AG09319 (cell line): ENCODE measurements around the gene CLDN8.

Experiments used
- DNase-seq: peaks from one replicate; pipeline ENCODE4 v3.0.0-alpha.2; 2010; ENCODE audit warnings: low read depth; ENCODE audit errors: extremely low read depth
- CTCF ChIP-seq: IDR thresholded peaks from 2 replicates; pipeline ENCODE4 v1.5.1; 2011; ENCODE audit warnings: low read depth, mild to moderate bottlenecking, inconsistent platforms, low read length, moderate library complexity

The CLDN8 gene

GRCh38 chr21:30232011-30232410, 16.1 kb upstream of the CLDN8 start:
- TF ChIP-seq CTCF = no peak

GRCh38 chr21:30227633-30228404, 11.9 kb upstream of the CLDN8 start:
- no peak for TF ChIP-seq CTCF
- DNase-seq = peak; percentile 44

More at GRCh38 chr21:30232011-30232410, 16.1 kb upstream of the CLDN8 start:
- no peak for DNase-seq

- no peak for DNase-seq
- TF ChIP-seq CTCF = no peak
Observed at GRCh38 chr21:30227128-30227527, 11.2 kb upstream of the CLDN8 start.

- no peak for TF ChIP-seq CTCF
- no peak for DNase-seq
Observed at GRCh38 chr21:30223596-30223995, 7.7 kb upstream of the CLDN8 start.

GRCh38 chr21:30222724-30223123, 6.8 kb upstream of the CLDN8 start:
- TF ChIP-seq CTCF = no peak
- DNase-seq = no peak

- no peak for DNase-seq
- TF ChIP-seq CTCF = no peak
Observed at GRCh38 chr21:30211071-30211470, 4.8 kb downstream of the CLDN8 start.

- TF ChIP-seq CTCF = no peak
- DNase-seq = no peak
Observed at GRCh38 chr21:30209601-30210000, 6.3 kb downstream of the CLDN8 start.
